ENCODE data around the gene PPP1R13L. TPM values are rescaled to one million over a fixed set of nuclear protein-coding genes. Genes with fewer than 3 reads are reported as not detected.

PPP1R13L gene
- total RNA-seq, 4 donors from 2014 or later: 257 to 851 (median 501) TPM

- TF ChIP-seq CTCF (IDR thresholded peaks at IDR 0.05): no peak
- TF ChIP-seq POLR2A (IDR thresholded peaks at IDR 0.05): no peak
- DNase-seq (ENCODE audit: low spot score in 2 of 2): no peak
- 89 to 91% methylated on average over 12 to 17 of the region's 17 CpGs for WGBS, 2 donors
- no peak overlapping the region for H3K4me3 ChIP-seq (ENCODE audit: low read depth, poor library complexity, severe bottlenecking)
- intact Hi-C loops (cut with DNase I; ENCODE audit: low total_unique reads): no loop called here
Observed at GRCh38 chr19:45349430-45349941, 55.4 kb downstream of the PPP1R13L start.

GRCh38 chr19:45349126-45349415 lies 55.8 kb downstream of the PPP1R13L start:
- WGBS, 2 donors: 71 to 78% methylated on average over 3 of the region's 3 CpGs
- TF ChIP-seq CTCF (IDR thresholded peaks at IDR 0.05) (no peak), POLR2A (IDR thresholded peaks at IDR 0.05) (no peak)
- no peak for DNase-seq (ENCODE audit: low spot score in 2 of 2)
- no peak overlapping the region for H3K4me3 ChIP-seq (ENCODE audit: low read depth, poor library complexity, severe bottlenecking)
- intact Hi-C loops (cut with DNase I; ENCODE audit: low total_unique reads): no loop called here

- DNase-seq (ENCODE audit: low spot score in 2 of 2): no peak
- no peak overlapping the region for H3K4me3 ChIP-seq (ENCODE audit: low read depth, poor library complexity, severe bottlenecking)
- TF ChIP-seq CTCF (IDR thresholded peaks at IDR 0.05): no peak
- no peak for TF ChIP-seq POLR2A (IDR thresholded peaks at IDR 0.05)
- 78 to 84% methylated on average over 19 to 23 of the region's 23 CpGs for WGBS, 2 donors
- intact Hi-C loops (cut with DNase I; ENCODE audit: low total_unique reads): no loop called here
Observed at GRCh38 chr19:45348367-45349125, 56.3 kb downstream of the PPP1R13L start.

- WGBS, 2 donors: 69 to 78% methylated on average over 15 to 25 of the region's 25 CpGs
- intact Hi-C loops (cut with DNase I; ENCODE audit: low total_unique reads): no loop called here
- H3K4me3 ChIP-seq (ENCODE audit: low read depth, poor library complexity, severe bottlenecking): no peak overlapping the region
- TF ChIP-seq CTCF (IDR thresholded peaks at IDR 0.05) (no peak), POLR2A (IDR thresholded peaks at IDR 0.05) (no peak)
- no peak for DNase-seq (ENCODE audit: low spot score in 2 of 2)
Observed at GRCh38 chr19:45347570-45348366, 57.1 kb downstream of the PPP1R13L start.

GRCh38 chr19:45346449-45346848 lies 58.4 kb downstream of the PPP1R13L start:
- H3K4me3 ChIP-seq (ENCODE audit: low read depth, poor library complexity, severe bottlenecking): no peak overlapping the region
- intact Hi-C loops (cut with DNase I; ENCODE audit: low total_unique reads): no loop called here
- no peak for TF ChIP-seq POLR2A (IDR thresholded peaks at IDR 0.05)
- TF ChIP-seq CTCF (IDR thresholded peaks at IDR 0.05): no peak
- 38 to 56% methylated on average over 15 to 25 of the region's 27 CpGs for WGBS, 2 donors
- no peak for DNase-seq (ENCODE audit: low spot score in 2 of 2)
